Endothelial cell (in vitro differentiated cells): ENCODE results near the gene CD4. TPM values are rescaled to one million over a fixed set of nuclear protein-coding genes. Genes with fewer than 3 reads are reported as not detected.

Experiments used
- DNase-seq: peaks from one replicate; pipeline ENCODE4 v3.0.0; 2021; ENCODE audit warnings: low spot score
- H3K27ac Mint-ChIP-seq: one replicate; pipeline ENCODE4 v1.8.0; 2021; ENCODE audit warnings: mixed read lengths, inconsistent platforms; ENCODE audit not compliant: unreplicated experiment
- H3K27me3 Mint-ChIP-seq: one replicate; pipeline ENCODE4 v1.8.0; 2021; ENCODE audit warnings: mild to moderate bottlenecking, moderate library complexity, mixed read lengths, inconsistent platforms; ENCODE audit not compliant: unreplicated experiment
- H3K36me3 Mint-ChIP-seq: one replicate; pipeline ENCODE4 v1.8.0; 2021; ENCODE audit warnings: mild to moderate bottlenecking, low read depth, mixed read lengths, inconsistent platforms; ENCODE audit not compliant: unreplicated experiment
- H3K4me1 Mint-ChIP-seq: one replicate; pipeline ENCODE4 v1.8.0; 2021; ENCODE audit warnings: mild to moderate bottlenecking, mixed read lengths, inconsistent platforms; ENCODE audit not compliant: unreplicated experiment
- H3K4me3 Mint-ChIP-seq: one replicate; pipeline ENCODE4 v1.8.0; 2021; ENCODE audit warnings: mild to moderate bottlenecking, mixed read lengths, inconsistent platforms; ENCODE audit not compliant: unreplicated experiment
- H3K9me3 Mint-ChIP-seq: one replicate; pipeline ENCODE4 v1.8.0; 2021; ENCODE audit warnings: mixed read lengths, inconsistent platforms; ENCODE audit not compliant: unreplicated experiment
- CTCF ChIP-seq: fragments of 200-600 bp; sonication (generic); IDR thresholded peaks from one replicate; pipeline ENCODE4 v1.5.0; 2021; ENCODE audit warnings: antibody characterized with exemption; ENCODE audit not compliant: unreplicated experiment
- total RNA-seq: library from RNA; stranded (reverse); fragmentation: NEBNext Ultra II Directional; extraction: Animal tissue kit (Norgen Biotek cat#: 25700); gene quantifications from one replicate; pipeline ENCODE4 v1.2.1, GENCODE V29; 2021; ENCODE audit not compliant: unreplicated experiment

The CD4 gene
- total RNA-seq, 1 donor from 2014 or later = 4.7 TPM

GRCh38 chr12:6824901-6825381, 35.6 kb downstream of the CD4 start:
- TF ChIP-seq CTCF = no peak
- Mint-ChIP-seq H3K27me3 (peaks cover 26% of the 10 kb centered on the region), H3K4me3 (peak overlapping the region; percentile 62), H3K27ac (no peak overlapping the region), H3K4me1 (peaks cover 46% of the 10 kb centered on the region), H3K9me3 (no peaks in the 10 kb centered on the region), H3K36me3 (peaks cover 13% of the 10 kb centered on the region)
- DNase-seq = no peak

DNA sequence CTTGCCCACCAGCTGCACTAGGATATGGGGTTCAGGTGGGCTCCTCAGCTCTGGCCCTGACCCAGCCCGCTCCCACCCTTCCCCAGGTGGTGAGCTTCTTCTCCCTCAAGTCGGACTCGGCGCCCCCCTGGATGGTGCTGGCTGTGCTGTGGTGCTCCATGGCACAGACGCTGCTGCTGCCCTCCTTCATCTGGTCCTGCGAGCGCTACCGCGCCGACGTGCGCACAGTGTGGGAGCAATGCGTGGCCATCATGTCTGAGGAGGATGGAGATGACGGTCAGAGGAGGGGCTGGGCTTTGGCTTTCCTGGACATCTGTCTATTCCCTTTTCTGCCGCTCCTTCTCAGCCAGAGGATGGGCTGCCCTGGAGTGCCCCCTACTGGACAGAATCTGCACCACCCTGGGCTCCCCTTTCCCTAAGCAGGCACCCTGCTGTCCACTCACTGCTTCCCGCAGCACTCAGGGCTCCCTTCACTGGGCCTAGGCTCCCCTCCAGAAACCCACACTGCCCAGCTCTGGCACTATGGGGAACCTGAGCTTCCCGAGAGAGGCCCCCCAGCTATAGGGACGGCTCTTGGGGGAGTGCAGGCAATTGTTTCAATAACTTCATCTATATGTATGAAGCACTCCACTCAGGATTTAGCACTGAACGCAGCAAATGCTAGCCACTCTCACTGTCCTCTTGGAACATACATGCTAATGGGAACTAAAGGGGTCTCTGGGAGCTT, 36.2 kb downstream of the CD4 start:
- peak overlapping the region; percentile 69 for H3K4me3 Mint-ChIP-seq
- peak; percentile 88 for TF ChIP-seq CTCF
- peaks cover 13% of the 10 kb centered on the region for H3K36me3 Mint-ChIP-seq
- H3K9me3 Mint-ChIP-seq = no peaks in the 10 kb centered on the region
- peaks cover 25% of the 10 kb centered on the region for H3K27me3 Mint-ChIP-seq
- H3K4me1 Mint-ChIP-seq = peaks cover 41% of the 10 kb centered on the region
- DNase-seq = peak; percentile 94
- no peak overlapping the region for H3K27ac Mint-ChIP-seq

DNA sequence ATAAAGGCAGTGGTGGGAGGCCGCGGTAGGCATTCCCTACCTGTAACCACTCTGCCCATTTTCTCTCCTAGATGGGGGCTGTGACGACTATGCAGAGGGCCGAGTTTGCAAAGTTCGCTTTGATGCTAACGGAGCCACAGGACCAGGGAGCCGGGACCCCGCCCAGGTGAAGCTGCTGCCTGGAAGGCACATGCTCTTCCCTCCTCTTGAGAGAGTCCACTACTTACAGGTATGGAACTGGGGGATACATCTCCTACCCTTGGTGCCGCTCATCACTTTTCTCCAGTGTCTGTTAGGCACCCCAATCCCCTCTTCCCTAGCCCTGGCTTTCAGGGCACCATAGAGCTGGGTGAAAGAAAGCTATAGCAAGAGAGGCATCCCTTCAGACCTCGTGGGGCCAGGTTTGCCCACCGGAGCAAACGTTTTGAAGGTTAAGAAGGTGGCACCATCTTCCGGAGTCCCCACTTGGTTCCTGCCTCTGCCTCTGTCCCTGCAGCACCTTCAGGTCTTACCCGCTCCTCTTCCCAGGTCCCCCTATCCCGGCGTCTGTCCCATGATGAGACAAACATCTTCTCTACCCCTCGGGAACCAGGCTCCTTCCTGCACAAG, 36.9 kb downstream of the CD4 start:
- no peaks in the 10 kb centered on the region for H3K9me3 Mint-ChIP-seq
- peaks cover 26% of the 10 kb centered on the region for H3K27me3 Mint-ChIP-seq
- H3K4me1 Mint-ChIP-seq = peaks cover 38% of the 10 kb centered on the region
- no peak overlapping the region for H3K27ac Mint-ChIP-seq
- H3K4me3 Mint-ChIP-seq = peak overlapping the region; percentile 51
- no peak for TF ChIP-seq CTCF
- no peak for DNase-seq
- H3K36me3 Mint-ChIP-seq = peaks cover 12% of the 10 kb centered on the region

DNA sequence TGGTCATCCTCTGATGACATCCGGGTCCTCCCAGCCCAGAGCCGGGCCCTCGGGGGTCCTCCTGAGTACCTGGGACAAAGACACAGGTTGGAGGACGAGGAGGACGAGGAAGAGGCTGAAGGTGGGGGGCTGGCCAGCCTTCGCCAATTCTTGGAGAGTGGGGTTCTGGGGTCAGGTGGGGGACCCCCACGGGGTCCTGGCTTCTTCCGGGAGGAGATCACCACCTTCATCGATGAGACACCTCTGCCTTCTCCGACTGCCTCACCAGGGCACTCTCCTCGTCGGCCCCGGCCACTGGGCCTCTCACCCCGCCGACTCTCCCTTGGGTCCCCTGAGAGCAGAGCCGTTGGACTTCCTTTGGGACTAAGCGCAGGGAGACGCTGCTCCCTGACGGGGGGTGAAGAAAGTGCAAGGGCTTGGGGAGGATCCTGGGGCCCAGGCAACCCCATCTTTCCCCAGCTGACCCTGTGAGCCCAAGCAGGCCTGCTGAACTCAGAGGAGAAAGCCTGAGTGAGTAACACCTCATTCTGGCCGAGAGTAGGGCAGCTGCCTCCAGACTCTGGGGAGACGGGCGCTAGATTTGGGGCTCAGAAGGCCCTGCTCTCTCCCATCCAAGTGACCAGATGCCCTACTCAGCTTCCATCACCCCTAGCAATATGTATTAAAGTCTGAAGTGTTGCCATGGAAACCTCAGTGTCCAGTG, 37.6 kb downstream of the CD4 start:
- Mint-ChIP-seq H3K9me3 (no peaks in the 10 kb centered on the region), H3K27me3 (peaks cover 27% of the 10 kb centered on the region), H3K4me3 (peak overlapping the region; percentile 86), H3K27ac (peak overlapping the region; percentile 80), H3K4me1 (peaks cover 37% of the 10 kb centered on the region), H3K36me3 (peaks cover 18% of the 10 kb centered on the region)
- no peak for TF ChIP-seq CTCF
- DNase-seq = peak; percentile 4
